K562 (cell line): ENCODE results near the gene C10orf143. TPM values are rescaled to one million over a fixed set of nuclear protein-coding genes. Genes with fewer than 3 reads are reported as not detected.

Source experiments
- ATAC-seq: fragments of 200-7000 bp; cut with Tn5 transposase; 3 replicates; pipeline ENCODE4 v1.9.1; 2020; ENCODE audit warnings: moderate library complexity
- BruUV-seq: library from RNA; stranded (reverse); fragments of 400-500 nt; replicated peaks from 2 replicates; lab custom pipeline; 2021; lab: Mats Ljungman, UMichigan
- CTCF ChIA-PET: fragments of 300-600 bp; formaldehyde crosslinking; extraction: SDS; loops from one replicate; lab custom pipeline; 2021; ENCODE audit warnings: low intra/inter-chr PET ratio; lab: Yijun Ruan, JAX
- POLR2A ChIA-PET: fragments of 300-600, 350-650 bp; sonication (Branson Sonifier 250); formaldehyde crosslinking; extraction: SDS; loops from one replicate; lab custom pipeline; 2021; ENCODE audit warnings: antibody characterized with exemption, inconsistent platforms; lab: Yijun Ruan, JAX
- DNase-seq, 4 experiments: peaks; one replicate each; pipeline versions ENCODE4 v3.0.0 to v3.0.0-alpha.2; 2011 to 2018; ENCODE audit warnings: low spot score in 3 of 4, mixed read lengths in 3 of 4; ENCODE audit errors: extremely low read depth in 1 of 4
- FAIRE-seq: peaks from 2 replicates; lab custom pipeline; 2011; peaks lifted over from hg19 to GRCh38; lab: Jason Lieb, UNC
- H2AFZ ChIP-seq: 2 replicates; pipeline ENCODE4 v1.6.0; 2011; ENCODE audit warnings: low read depth, low read length, control low read depth, inconsistent platforms
- H3K27ac ChIP-seq: fragments of 200-600 bp; 3 replicates; pipeline ENCODE4 v1.8.0; 2011; ENCODE audit warnings: low read depth, mild to moderate bottlenecking, control low read depth, inconsistent platforms, low read length, moderate library complexity, mixed read lengths; ENCODE audit errors: extremely low read depth
- H3K27me3 ChIP-seq, 2 experiments: fragments of 300-600 bp in 1 of 2; 2 replicates in 1 of 2; 3 replicates in 1 of 2; pipeline versions ENCODE4 v1.6.0 to v1.8.0; 2011; ENCODE audit warnings: inconsistent platforms in 2 of 2, low read length in 2 of 2, mild to moderate bottlenecking in 1 of 2, mixed read lengths in 1 of 2, moderate library complexity in 1 of 2; ENCODE audit not compliant: control insufficient read depth in 2 of 2, insufficient read depth in 2 of 2
- H3K36me3 ChIP-seq: fragments of 300-600 bp; 3 replicates; pipeline ENCODE4 v1.8.0; 2011; ENCODE audit warnings: mild to moderate bottlenecking, low read length, inconsistent platforms; ENCODE audit not compliant: control insufficient read depth, insufficient read depth
- H3K4me1 ChIP-seq, 2 experiments: fragments of 200-600 bp in 1 of 2; replicated peaks in 1 of 2; 2 replicates in 1 of 2; 3 replicates in 1 of 2; pipeline versions ENCODE4 v1.5.1 to v1.8.0; 2011; ENCODE audit warnings: inconsistent platforms in 2 of 2, low read length in 2 of 2, mild to moderate bottlenecking in 1 of 2, mixed read lengths in 1 of 2, moderate library complexity in 1 of 2; ENCODE audit not compliant: control insufficient read depth in 2 of 2, insufficient read depth in 2 of 2
- H3K4me2 ChIP-seq: 2 replicates; pipeline ENCODE4 v1.6.1; 2011; ENCODE audit warnings: low read length, control low read depth, inconsistent platforms, mixed read lengths; ENCODE audit not compliant: insufficient read depth
- H3K4me3 ChIP-seq: fragments of 200-600 bp; sonication (generic), shearing (Covaris generic); 2 replicates; pipeline ENCODE4 v1.5.1; 2016; ENCODE audit warnings: control low read depth, inconsistent platforms
- H3K79me2 ChIP-seq: fragments of 200-600 bp; 3 replicates; pipeline ENCODE4 v1.8.0; 2011; ENCODE audit warnings: low read length, inconsistent platforms; ENCODE audit not compliant: control insufficient read depth, insufficient read depth
- H3K9ac ChIP-seq, 2 experiments: 2 replicates each; pipeline versions ENCODE4 v1.6.0 to v1.6.1; 2011; ENCODE audit warnings: low read depth in 2 of 2, low read length in 2 of 2, control low read depth in 1 of 2, inconsistent platforms in 1 of 2, mild to moderate bottlenecking in 1 of 2, mixed read lengths in 1 of 2; ENCODE audit not compliant: insufficient read depth in 1 of 2
- H3K9me1 ChIP-seq: one replicate; pipeline ENCODE4 v1.6.0; 2011; ENCODE audit warnings: inconsistent platforms, mild to moderate bottlenecking, low read length, moderate library complexity; ENCODE audit not compliant: control insufficient read depth, insufficient read depth
- H3K9me3 ChIP-seq: replicated peaks from 2 replicates; pipeline ENCODE4 v1.5.1; 2011; ENCODE audit warnings: low read depth, low read length, inconsistent platforms; ENCODE audit not compliant: control insufficient read depth, insufficient read depth
- H4K20me1 ChIP-seq: replicated peaks from 2 replicates; pipeline ENCODE4 v1.6.1; 2011; ENCODE audit warnings: low read length, inconsistent platforms, mixed read lengths; ENCODE audit not compliant: control insufficient read depth, insufficient read depth
- ELF2 ChIP-seq: fragments of 250-450 bp; sonication (Bioruptor Pico); IDR thresholded peaks from 2 replicates; pipeline ENCODE4 v1.5.0; 2021; ENCODE audit warnings: mild to moderate bottlenecking
- GABPB2 ChIP-seq: fragments of 250-450 bp; sonication (Bioruptor Pico); conservative IDR thresholded peaks from 2 replicates; pipeline ENCODE4 v1.5.1; 2021; ENCODE audit warnings: mild to moderate bottlenecking
- KDM1A ChIP-seq, 2 experiments: fragments of 450-650 bp; IDR thresholded peaks; 2 replicates each; pipeline ENCODE4 v1.6.1; 2016; ENCODE audit warnings: mild to moderate bottlenecking in 2 of 2
- NFRKB ChIP-seq: fragments of 450-650 bp; IDR thresholded peaks from 2 replicates; pipeline ENCODE4 v1.6.1; 2016; ENCODE audit warnings: low read depth
- TSHZ1 ChIP-seq: fragments of 250-450 bp; sonication (Bioruptor Pico); IDR thresholded peaks from 2 replicates; pipeline ENCODE4 v1.4.0; 2020; ENCODE audit warnings: mild to moderate bottlenecking, moderate library complexity
- ZNF146 ChIP-seq: IDR thresholded peaks from one replicate; pipeline ENCODE4 v1.6.1; 2018; ENCODE audit warnings: missing compliant biosample characterization; ENCODE audit not compliant: unreplicated experiment
- ZNF274 ChIP-seq: IDR thresholded peaks from 2 replicates; pipeline ENCODE4 v1.6.1; 2011; ENCODE audit warnings: low read depth, mild to moderate bottlenecking, low read length, moderate library complexity, borderline replicate concordance
- WGBS: fragments of 100-300 bp; shearing (Covaris generic); methylation state at CpG from one replicate; pipeline ENCODE4 v1.1.6; 2016; ENCODE audit warnings: low coverage, mixed read lengths; ENCODE audit not compliant: insufficient coverage; ENCODE audit errors: missing lambda C conversion rate; 5-methylcytosine and 5-hydroxymethylcytosine counted together
- in situ Hi-C: fragments of 300-500 bp; cut with MboI; formaldehyde crosslinking; loops from 4 replicates; pipeline ENCODE4 v1.15.0; 2018; ENCODE audit warnings: inconsistent platforms, mixed read lengths
- intact Hi-C: fragments of 100-400 bp; cut with micrococcal nuclease; formaldehyde crosslinking; loops from 2 replicates; pipeline ENCODE4 v1.14.2; 2022
- polyA plus RNA-seq, 8 experiments: library from polyadenylated mRNA; depleted of rRNA in 4 of 8; stranded (reverse) in 5 of 8; unstranded in 3 of 8; fragments of >200 nt; fragmentation: Nextera tagmentation in 2 of 8; fragmentation: Illumina TruSeq in 1 of 8; extraction: Ambion mirVana in 2 of 8; extraction: Trizol in 1 of 8; gene quantifications; 2 replicates each; pipeline versions ENCODE4 v1.2.1 to v1.2.3, GENCODE V29; 2011 to 2014; ENCODE audit warnings: inconsistent platforms in 1 of 8, missing spikeins in 1 of 8
- total RNA-seq, 7 experiments: library from RNA; depleted of rRNA in 6 of 7; stranded (reverse); fragments of >200 nt in 6 of 7; fragmentation: Illumina TruSeq in 2 of 7; extraction: Trizol in 2 of 7; gene quantifications; 2 replicates each; pipeline versions ENCODE4 v1.2.1 to v1.2.3, GENCODE V29; 2011 to 2021; ENCODE audit warnings: low replicate concordance in 1 of 7
- TF ChIP-seq, protein P1 (sequence below): fragments of 450-650 bp; conservative IDR thresholded peaks from 2 replicates; pipeline ENCODE4 v1.6.1; 2016; ENCODE audit warnings: missing genetic modification characterization, low read depth, mild to moderate bottlenecking, missing compliant biosample characterization, moderate library complexity

Gene C10orf143
- total and polyA plus RNA-seq, 9 of the 15 experiments (the other 6 are each of a cell fraction or from before 2014, with no cell fraction given) = 0.07 to 0.42 (median 0.25) TPM; not detected in 2

GRCh38 chr10:130053561-130053960, 57.1 kb downstream of the C10orf143 start:
- Histone ChIP-seq H3K9ac (no peak overlapping the region), H3K9me3 (no peaks in the 10 kb centered on the region), H3K79me2 (no peaks in the 10 kb centered on the region), H4K20me1 (no peaks in the 10 kb centered on the region), H3K36me3 (no peaks in the 10 kb centered on the region), H3K4me1 (no peaks in the 10 kb centered on the region), H3K27ac (no peak overlapping the region), H3K4me2 (no peak overlapping the region), H3K9me1 (no peaks in the 10 kb centered on the region), H3K4me3 (no peak overlapping the region), H2AFZ (no peak overlapping the region), H3K27me3 (peaks cover 6 to 41% of the 10 kb centered on the region in 2 experiments)
- 0% methylated on average over 5 of the region's 11 CpGs for WGBS
- in situ Hi-C loops (no loop called here), intact Hi-C loops (no loop called here)
- POLR2A ChIA-PET = interaction anchor here (0.5 kb wide), 1 partner anchor 55 kb away, joined by 3 read pairs; no protein-coding TSS in a partner anchor
- FAIRE-seq (no peak), DNase-seq (no peak), ATAC-seq (no peak)
- no peak for TF ChIP-seq KDM1A (IDR thresholded peaks at IDR 0.05)
- no peak for TF ChIP-seq TSHZ1 (CRISPR knock-in tag)
- TF ChIP-seq ZNF274 = no peak
- TF ChIP-seq ELF2 (CRISPR knock-in tag) = no peak
- no peak for TF ChIP-seq NFRKB
- TF ChIP-seq, protein P1, sequence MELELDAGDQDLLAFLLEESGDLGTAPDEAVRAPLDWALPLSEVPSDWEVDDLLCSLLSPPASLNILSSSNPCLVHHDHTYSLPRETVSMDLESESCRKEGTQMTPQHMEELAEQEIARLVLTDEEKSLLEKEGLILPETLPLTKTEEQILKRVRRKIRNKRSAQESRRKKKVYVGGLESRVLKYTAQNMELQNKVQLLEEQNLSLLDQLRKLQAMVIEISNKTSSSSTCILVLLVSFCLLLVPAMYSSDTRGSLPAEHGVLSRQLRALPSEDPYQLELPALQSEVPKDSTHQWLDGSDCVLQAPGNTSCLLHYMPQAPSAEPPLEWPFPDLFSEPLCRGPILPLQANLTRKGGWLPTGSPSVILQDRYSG (tag) = no peak
- no peak for TF ChIP-seq ZNF146 (CRISPR knock-in tag)
- no peak for TF ChIP-seq GABPB2 (CRISPR knock-in tag)
- no TSS peak for BruUV-seq
- CTCF ChIA-PET = no interaction called here
